SK-N-SH (cell line): ENCODE results near the gene NPIPA3. TPM values are rescaled to one million over a fixed set of nuclear protein-coding genes. Genes with fewer than 3 reads are reported as not detected.
"Not testable (repeated sequence)": the region's sequence is repeated elsewhere in the genome, so short reads cannot be mapped to it uniquely, and the experiment has no call there.

ENCODE experiments used
- CTCF ChIA-PET: fragments of 300-600, 350-600 bp; formaldehyde crosslinking; extraction: SDS; loops from one replicate; lab custom pipeline; 2021; lab: Yijun Ruan, JAX
- POLR2A ChIA-PET: fragments of 350-600 bp; sonication (Branson Sonifier 250); formaldehyde crosslinking; extraction: SDS; loops from one replicate; lab custom pipeline; 2020; ENCODE audit warnings: antibody characterized with exemption, inconsistent platforms; lab: Yijun Ruan, JAX
- DNase-seq: peaks from one replicate; pipeline ENCODE4 v3.0.0; 2012
- H2AFZ ChIP-seq: fragments of 200-600 bp; sonication (generic); 2 replicates; pipeline ENCODE4 v1.8.1; 2016; ENCODE audit warnings: antibody characterized with exemption, mild to moderate bottlenecking, low read depth
- H3F3A ChIP-seq: fragments of 200-600 bp; sonication (generic); replicated peaks from 2 replicates; pipeline ENCODE3; 2016; ENCODE audit warnings: antibody characterized with exemption, mild to moderate bottlenecking; ENCODE audit not compliant: insufficient read depth
- H3K27ac ChIP-seq, 2 experiments: fragments of 200-500 bp in 1 of 2; fragments of 200-600 bp in 1 of 2; sonication (Bioruptor generic) in 1 of 2; sonication (generic), shearing (Covaris generic) in 1 of 2; 2 replicates each; pipeline versions ENCODE4 v1.5.1 to v1.6.1; 2014 to 2016; ENCODE audit warnings: low read depth in 2 of 2, inconsistent platforms in 1 of 2, low read length in 1 of 2, mild to moderate bottlenecking in 1 of 2, mixed read lengths in 1 of 2
- H3K27me3 ChIP-seq: fragments of 200-600 bp; sonication (generic), shearing (Covaris generic); 2 replicates; pipeline ENCODE4 v1.6.1; 2016; ENCODE audit warnings: mixed run types; ENCODE audit not compliant: insufficient read depth
- H3K36me3 ChIP-seq, 2 experiments: fragments of 200-500 bp in 1 of 2; fragments of 200-600 bp in 1 of 2; sonication (Bioruptor generic) in 1 of 2; sonication (generic) in 1 of 2; replicated peaks in 1 of 2; 2 replicates each; pipeline versions ENCODE3 to v1.5.1; 2014 to 2016; ENCODE audit warnings: low read length in 1 of 2, mild to moderate bottlenecking in 1 of 2; ENCODE audit not compliant: insufficient read depth in 2 of 2, control insufficient read depth in 1 of 2
- H3K4me1 ChIP-seq, 2 experiments: fragments of 200-500 bp in 1 of 2; fragments of 200-600 bp in 1 of 2; sonication (Bioruptor generic) in 1 of 2; sonication (generic), shearing (Covaris generic) in 1 of 2; 2 replicates each; pipeline versions ENCODE4 v1.5.1 to v1.6.1; 2014 to 2016; ENCODE audit warnings: low read depth in 1 of 2, low read length in 1 of 2, mixed run types in 1 of 2; ENCODE audit not compliant: insufficient read depth in 2 of 2, control insufficient read depth in 1 of 2
- H3K4me2 ChIP-seq: fragments of 200-600 bp; sonication (generic), shearing (Covaris generic); 2 replicates; pipeline ENCODE4 v1.6.1; 2017; ENCODE audit warnings: mixed run types
- H3K4me3 ChIP-seq, 2 experiments: fragments of 200-500 bp in 1 of 2; fragments of 200-600 bp in 1 of 2; sonication (Bioruptor generic) in 1 of 2; sonication (generic), shearing (Covaris generic) in 1 of 2; 2 replicates each; pipeline versions ENCODE4 v1.5.1 to v1.8.1; 2014 to 2016; ENCODE audit warnings: low read depth in 2 of 2, inconsistent platforms in 1 of 2, low read length in 1 of 2, mild to moderate bottlenecking in 1 of 2, mixed read lengths in 1 of 2, moderate library complexity in 1 of 2
- H3K79me2 ChIP-seq: fragments of 200-600 bp; sonication (generic); 2 replicates; pipeline ENCODE4 v1.8.1; 2017; ENCODE audit warnings: mild to moderate bottlenecking; ENCODE audit not compliant: insufficient read depth
- H3K9ac ChIP-seq: fragments of 200-600 bp; sonication (generic); 2 replicates; pipeline ENCODE4 v1.6.1; 2017; ENCODE audit warnings: mixed run types
- H3K9me2 ChIP-seq: fragments of 200-600 bp; sonication (generic); 2 replicates; pipeline ENCODE4 v1.6.1; 2017; ENCODE audit warnings: mixed run types
- H3K9me3 ChIP-seq: fragments of 200-600 bp; sonication (generic); 2 replicates; pipeline ENCODE4 v1.6.1; 2017; ENCODE audit warnings: mixed run types, mild to moderate bottlenecking, moderate library complexity
- H4K20me1 ChIP-seq: fragments of 200-600 bp; sonication (generic); 2 replicates; pipeline ENCODE4 v1.6.1; 2017; ENCODE audit warnings: mild to moderate bottlenecking, mixed run types; ENCODE audit not compliant: insufficient read depth
- CHD2 ChIP-seq: fragments of 150-350 bp; IDR thresholded peaks from 2 replicates; pipeline ENCODE4 v1.6.1; 2018; ENCODE audit warnings: low read length; ENCODE audit not compliant: partially characterized antibody
- ELF1 ChIP-seq: IDR thresholded peaks from 2 replicates; pipeline ENCODE4 v1.4.0; 2012
- FOXM1 ChIP-seq: IDR thresholded peaks from 2 replicates; pipeline ENCODE4 v1.4.0; 2012; ENCODE audit warnings: low read depth, mild to moderate bottlenecking
- JUND ChIP-seq: IDR thresholded peaks from 2 replicates; pipeline ENCODE4 v1.4.0; 2012
- POLR2AphosphoS5 ChIP-seq: IDR thresholded peaks from 2 replicates; pipeline ENCODE4 v1.6.1; 2012; ENCODE audit warnings: low read depth, low read length
- RCOR1 ChIP-seq: fragments of 150-350 bp; IDR thresholded peaks from 2 replicates; pipeline ENCODE4 v1.6.1; 2017; ENCODE audit warnings: antibody characterized with exemption, low read length
- RFX5 ChIP-seq: IDR thresholded peaks from 2 replicates; pipeline ENCODE4 v1.6.1; 2012; ENCODE audit warnings: mild to moderate bottlenecking, improper control_type of control experiment, low read length
- RXRA ChIP-seq: IDR thresholded peaks from 2 replicates; pipeline ENCODE4 v1.4.0; 2012; ENCODE audit warnings: low read depth, mild to moderate bottlenecking, borderline replicate concordance
- SIN3A ChIP-seq: IDR thresholded peaks from 2 replicates; pipeline ENCODE4 v1.6.1; 2012; ENCODE audit warnings: low read depth, mild to moderate bottlenecking, low read length, moderate library complexity, borderline replicate concordance
- SMC3 ChIP-seq: IDR thresholded peaks from 2 replicates; pipeline ENCODE4 v1.6.1; 2012; ENCODE audit warnings: low read depth, low read length, improper control_type of control experiment
- TEAD4 ChIP-seq: IDR thresholded peaks from 2 replicates; pipeline ENCODE4 v1.4.0; 2012; ENCODE audit warnings: mild to moderate bottlenecking, borderline replicate concordance; ENCODE audit not compliant: insufficient read depth
- YY1 ChIP-seq: IDR thresholded peaks from 2 replicates; pipeline ENCODE4 v1.4.0; 2012; ENCODE audit warnings: low read depth, mild to moderate bottlenecking
- WGBS: methylation state at CpG from one replicate; pipeline ENCODE4 v1.1.6; 2017; ENCODE audit warnings: low lambda C conversion rate; 5-methylcytosine and 5-hydroxymethylcytosine counted together
- polyA plus RNA-seq, 3 experiments: library from polyadenylated mRNA; depleted of rRNA; stranded (reverse); fragments of >200 nt; gene quantifications; 2 replicates each; pipeline ENCODE4 v1.2.3, GENCODE V29; 2012
- TF ChIP-seq, protein P1 (sequence below): IDR thresholded peaks from 2 replicates; pipeline ENCODE4 v1.4.0; 2012; ENCODE audit warnings: low read depth
- TF ChIP-seq, protein P2 (sequence below): IDR thresholded peaks from 2 replicates; pipeline ENCODE4 v1.4.0; 2012; ENCODE audit warnings: low read depth, borderline replicate concordance

NPIPA3 gene
- polyA plus RNA-seq, 1 of the 3 experiments (the other 2 are of a cell fraction), result 0.92 TPM

DNA sequence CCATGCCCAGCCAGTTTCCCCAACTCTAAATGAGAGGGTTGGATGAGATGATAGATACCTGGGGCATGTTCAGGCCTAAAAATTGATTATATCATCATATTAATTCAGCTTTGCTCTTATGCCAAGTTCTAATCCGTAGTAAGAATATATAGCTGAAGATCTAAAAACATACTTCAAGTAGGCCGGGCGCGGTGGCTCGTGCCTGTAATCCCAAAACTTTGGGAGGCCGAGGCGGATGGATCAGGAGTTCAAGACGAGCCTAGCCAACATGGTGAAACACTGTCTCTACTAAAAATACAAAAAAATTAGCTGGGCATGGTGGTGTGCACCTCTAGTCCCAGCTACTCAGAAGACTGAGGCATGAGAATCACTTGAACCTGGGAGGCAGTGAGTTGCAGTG lies 21.1 kb upstream of the NPIPA3 start:
- Histone ChIP-seq H3K4me2 (no peak overlapping the region), H3K9me2 (no peaks in the 10 kb centered on the region), H3K4me1 (no peaks in the 10 kb centered on the region), H3K4me3 (no peak overlapping the region), H3K9me3 (no peaks in the 10 kb centered on the region), H2AFZ (no peak overlapping the region), H3K27ac (no peak overlapping the region), H3K79me2 (no peaks in the 10 kb centered on the region), H3K9ac (no peak overlapping the region), H4K20me1 (no peaks in the 10 kb centered on the region), H3K27me3 (no peaks in the 10 kb centered on the region; the same call in 1 of the 2 replicates), H3K36me3 (no peaks in the 10 kb centered on the region), H3F3A (no peaks in the 10 kb centered on the region)
- TF ChIP-seq SMC3, result no peak
- TF ChIP-seq, protein P1, sequence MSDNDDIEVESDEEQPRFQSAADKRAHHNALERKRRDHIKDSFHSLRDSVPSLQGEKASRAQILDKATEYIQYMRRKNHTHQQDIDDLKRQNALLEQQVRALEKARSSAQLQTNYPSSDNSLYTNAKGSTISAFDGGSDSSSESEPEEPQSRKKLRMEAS, result no peak
- TF ChIP-seq YY1, result no peak
- TF ChIP-seq, protein P2, sequence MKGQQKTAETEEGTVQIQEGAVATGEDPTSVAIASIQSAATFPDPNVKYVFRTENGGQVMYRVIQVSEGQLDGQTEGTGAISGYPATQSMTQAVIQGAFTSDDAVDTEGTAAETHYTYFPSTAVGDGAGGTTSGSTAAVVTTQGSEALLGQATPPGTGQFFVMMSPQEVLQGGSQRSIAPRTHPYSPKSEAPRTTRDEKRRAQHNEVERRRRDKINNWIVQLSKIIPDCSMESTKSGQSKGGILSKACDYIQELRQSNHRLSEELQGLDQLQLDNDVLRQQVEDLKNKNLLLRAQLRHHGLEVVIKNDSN, result no peak
- TF ChIP-seq TEAD4, result no peak
- no peak for TF ChIP-seq JUND
- TF ChIP-seq RCOR1, result no peak
- TF ChIP-seq POLR2AphosphoS5, result no peak
- no peak for TF ChIP-seq FOXM1
- TF ChIP-seq SIN3A, result no peak
- no peak for TF ChIP-seq RFX5
- no peak for TF ChIP-seq CHD2
- no peak for TF ChIP-seq ELF1
- no peak for TF ChIP-seq RXRA
- DNase-seq, result no peak
- POLR2A ChIA-PET, result no interaction called here
- WGBS, result 91% methylated on average over 8 of the region's 8 CpGs
- CTCF ChIA-PET, result no interaction called here

DNA sequence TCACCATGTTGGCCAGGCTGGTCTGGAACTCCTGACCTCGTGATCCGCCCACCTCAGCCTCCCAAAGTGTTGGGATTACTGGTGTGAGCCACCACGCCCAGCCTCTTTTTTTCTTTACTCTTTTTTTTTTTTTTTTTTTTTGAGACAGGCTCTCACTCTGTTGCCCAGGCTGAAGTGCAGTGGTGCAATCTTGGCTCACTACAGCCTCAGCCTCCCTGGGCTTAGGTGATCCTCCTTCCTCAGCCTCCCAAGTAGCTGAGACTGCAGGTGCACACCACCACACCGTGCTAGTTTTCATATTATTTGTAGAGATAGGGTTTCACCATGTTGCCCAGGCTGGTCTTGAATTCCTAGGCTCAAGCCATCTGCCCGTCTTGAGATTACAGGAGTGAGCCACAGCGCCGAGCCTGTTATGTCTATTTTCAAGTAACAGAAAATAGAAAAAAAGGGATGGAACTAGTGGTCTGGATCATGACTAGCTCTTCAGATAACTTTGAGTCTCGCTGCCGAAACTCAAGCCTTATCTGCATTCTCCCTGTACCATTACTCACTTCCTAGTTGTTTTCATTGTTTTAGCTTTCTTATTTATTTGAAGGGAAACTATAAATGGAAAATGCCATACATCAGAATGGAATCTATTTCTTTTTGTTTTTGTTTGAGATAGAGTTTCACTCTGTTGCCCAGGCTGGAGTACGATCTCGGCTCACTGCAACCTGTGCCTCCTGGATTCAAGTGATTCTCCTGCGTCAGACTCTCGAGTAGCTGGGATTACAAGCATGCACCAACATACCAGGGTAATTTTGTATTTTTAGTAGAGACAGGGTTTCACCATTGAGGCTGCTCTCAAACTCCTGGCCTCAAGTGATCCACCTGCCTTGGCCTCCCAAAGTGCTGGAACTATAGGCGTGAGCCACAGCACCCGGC lies 17.1 kb upstream of the NPIPA3 start:
- H3K9ac ChIP-seq, H3K9me2 ChIP-seq, H3K36me3 ChIP-seq, H3F3A ChIP-seq, DNase-seq, H3K4me3 ChIP-seq, H3K4me2 ChIP-seq, H3K9me3 ChIP-seq, H3K79me2 ChIP-seq, H3K27me3 ChIP-seq, H3K4me1 ChIP-seq, POLR2A ChIA-PET, H3K27ac ChIP-seq, H4K20me1 ChIP-seq, H2AFZ ChIP-seq: not testable (repeated sequence)
- WGBS, result 61% methylated on average over 15 of the region's 15 CpGs
- CTCF ChIA-PET, result interaction anchor here (0.6 kb wide), 1 partner anchor 30 kb away, joined by 3 read pairs; no protein-coding TSS in a partner anchor

DNA sequence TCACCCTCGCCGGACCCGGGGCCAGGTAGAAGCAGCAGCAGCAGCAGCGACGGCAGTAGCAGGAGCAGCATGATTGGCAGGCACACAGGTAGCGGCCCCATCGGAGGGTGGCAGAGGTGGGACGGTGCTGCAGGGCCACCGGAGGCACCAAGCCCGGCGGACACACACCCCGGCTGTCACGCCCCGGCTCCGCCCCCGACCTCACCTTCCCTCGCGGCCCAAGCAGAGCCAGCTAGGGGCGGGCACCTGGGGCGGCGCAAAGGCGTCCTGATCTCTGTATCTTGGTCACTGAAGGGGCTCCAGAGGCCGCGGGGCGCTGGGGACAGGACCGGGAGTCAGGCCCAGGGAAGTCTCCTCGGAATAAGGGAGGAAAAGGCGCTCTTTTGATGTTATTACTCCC lies 9.1 kb upstream of the NPIPA3 start, which contains the start of gene PLA2G10:
Gene PLA2G10, minus strand, starts transcription at position 180 of the 400 bp plus-strand sequence. Its CDS starts 79 bp downstream, at position 101.
- H3K36me3 ChIP-seq, H3K4me2 ChIP-seq, H3K9ac ChIP-seq, H3K4me3 ChIP-seq, H3K9me3 ChIP-seq, CTCF ChIA-PET, H3K79me2 ChIP-seq, H3F3A ChIP-seq, H3K27ac ChIP-seq, H3K4me1 ChIP-seq, DNase-seq, H3K9me2 ChIP-seq, POLR2A ChIA-PET, H4K20me1 ChIP-seq, H2AFZ ChIP-seq, H3K27me3 ChIP-seq: not testable (repeated sequence)
- no CpG with 5 or more reads among the region's 28 CpGs for WGBS

DNA sequence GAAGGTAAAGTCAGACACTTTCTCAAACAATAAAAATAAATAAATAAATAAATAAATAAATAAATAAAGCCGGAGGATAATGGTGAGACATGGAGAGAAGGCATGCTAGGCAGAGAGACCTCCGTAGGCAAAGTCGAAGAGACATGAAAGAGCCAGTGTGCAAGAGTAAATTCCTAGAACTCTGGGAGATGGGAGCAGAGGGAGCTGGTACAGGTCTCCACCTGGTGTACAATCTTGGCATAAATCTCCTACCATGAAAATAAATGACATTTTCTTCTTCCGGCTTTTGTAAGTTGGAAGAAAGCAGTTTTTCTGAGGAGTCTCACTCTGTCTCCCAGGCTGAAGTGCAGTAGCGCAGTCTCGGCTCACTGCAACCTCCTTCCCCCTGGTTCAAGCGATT lies 1.4 kb upstream of the NPIPA3 start:
- H3K4me3 ChIP-seq, H3K9me2 ChIP-seq, H3K4me1 ChIP-seq, H3K79me2 ChIP-seq, POLR2A ChIA-PET, DNase-seq, H3F3A ChIP-seq, H2AFZ ChIP-seq, H3K4me2 ChIP-seq, H3K9me3 ChIP-seq, H4K20me1 ChIP-seq, H3K36me3 ChIP-seq, H3K27me3 ChIP-seq, H3K27ac ChIP-seq, CTCF ChIA-PET, H3K9ac ChIP-seq: not testable (repeated sequence)
- WGBS, result no CpG with 5 or more reads among the region's 7 CpGs
